ENCODE results near the gene F5.
"Not testable (repeated sequence)": the region's sequence is repeated elsewhere in the genome, so short reads cannot be mapped to it uniquely, and the experiment has no call there.

The F5 gene

DNA sequence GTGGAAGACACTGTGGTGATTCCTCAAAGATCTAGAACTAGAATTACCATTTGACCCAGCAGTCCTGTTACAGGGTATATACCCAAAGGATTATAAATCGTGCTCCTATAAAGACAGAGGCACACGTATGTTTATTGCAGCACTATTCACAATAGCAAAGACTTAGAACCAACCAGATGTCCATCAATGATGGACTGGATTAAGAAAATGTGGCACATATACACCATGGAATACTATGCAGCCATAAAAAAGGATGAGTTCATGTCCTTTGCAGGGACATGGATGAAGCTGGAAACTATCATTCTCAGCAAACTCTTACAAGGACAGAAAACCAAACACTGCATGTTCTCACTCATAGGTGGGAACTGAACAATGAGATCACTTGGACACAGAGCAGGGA, 82.7 kb downstream of the F5 start:
- H3K4me3 Mint-ChIP-seq; DNase-seq; H3K4me1 Mint-ChIP-seq (ENCODE audit: low read depth in 2 of 2); H3K9me3 Mint-ChIP-seq; ATAC-seq (replicated peaks); H3K27ac Mint-ChIP-seq; H3K36me3 Mint-ChIP-seq (ENCODE audit: insufficient read depth): not testable (repeated sequence)
- H3K27me3 Mint-ChIP-seq: peaks cover 10 to 18% of the 10 kb centered on the region in 2 donors

DNA sequence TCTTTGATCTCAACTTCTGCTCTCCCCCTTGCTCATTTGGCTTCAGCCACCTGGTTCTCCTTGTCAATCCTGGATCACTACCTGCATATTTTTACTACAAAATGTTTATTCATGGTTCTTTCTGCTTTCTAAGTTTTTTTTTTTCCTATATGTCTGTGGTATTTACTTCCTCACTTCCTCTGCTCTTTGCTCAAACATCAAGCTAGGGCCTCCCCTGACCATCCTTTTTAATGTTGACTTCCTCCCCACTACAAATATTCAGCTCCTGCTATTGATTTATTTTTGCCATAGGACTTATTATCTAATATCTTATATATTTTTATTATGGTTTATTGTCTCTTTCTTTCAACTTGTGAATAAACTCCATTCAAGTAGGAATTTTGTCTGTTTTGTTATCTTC, 86.5 kb downstream of the F5 start:
- Mint-ChIP-seq H3K27ac (no peak overlapping the region), H3K36me3 (ENCODE audit: insufficient read depth) (no peaks in the 10 kb centered on the region), H3K4me1 (ENCODE audit: low read depth in 2 of 2) (no peaks in the 10 kb centered on the region), H3K9me3 (no peaks in the 10 kb centered on the region), H3K27me3 (peaks cover 29 to 41% of the 10 kb centered on the region in 2 donors), H3K4me3 (no peak overlapping the region)
- DNase-seq (no peak), ATAC-seq (replicated peaks) (no peak)

DNA sequence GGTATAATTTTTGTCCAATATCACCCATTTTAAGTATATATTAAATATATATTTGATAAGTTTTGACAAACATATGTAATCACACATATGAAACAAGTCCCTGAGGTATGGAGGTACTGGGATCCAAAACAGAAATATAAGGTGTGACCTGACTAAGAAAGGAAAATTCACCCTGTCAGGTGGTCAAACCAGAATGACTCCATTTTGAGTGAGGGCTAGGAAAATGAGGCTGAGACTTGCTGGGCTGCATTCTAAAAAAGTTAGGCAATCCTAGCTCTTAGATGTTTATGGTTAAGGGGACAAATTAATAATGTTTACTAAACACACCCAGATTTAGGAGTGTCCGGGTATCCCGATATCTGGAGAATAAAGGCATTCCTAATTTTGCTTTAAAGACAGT, 89.0 kb downstream of the F5 start:
- Mint-ChIP-seq H3K27me3 (peaks cover 29 to 41% of the 10 kb centered on the region in 2 donors), H3K9me3 (no peaks in the 10 kb centered on the region), H3K4me1 (ENCODE audit: low read depth in 2 of 2) (no peaks in the 10 kb centered on the region), H3K4me3 (no peak overlapping the region), H3K27ac (no peak overlapping the region), H3K36me3 (ENCODE audit: insufficient read depth) (no peaks in the 10 kb centered on the region)
- no peak for ATAC-seq (replicated peaks)
- DNase-seq: no peak

DNA sequence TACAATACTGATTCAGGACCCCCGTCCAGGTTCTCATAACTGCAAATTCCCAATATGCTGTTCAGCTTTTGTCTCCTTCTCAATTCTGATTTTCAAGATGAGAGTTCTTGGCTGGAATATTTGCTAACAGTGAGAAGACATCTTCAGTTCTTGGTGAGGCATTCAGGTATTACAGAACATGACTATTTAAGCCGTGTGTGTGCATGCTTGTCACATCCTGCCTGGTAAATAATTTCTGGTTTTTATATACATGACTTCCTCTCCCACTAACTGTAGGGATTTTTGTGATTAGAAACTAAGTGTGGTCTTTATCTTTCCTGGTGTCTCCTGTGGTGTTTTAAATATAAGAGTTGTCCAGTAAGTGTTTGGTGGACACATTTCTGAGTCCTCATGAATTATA, 90.4 kb downstream of the F5 start:
- ATAC-seq (replicated peaks) (no peak), DNase-seq (no peak)
- Mint-ChIP-seq H3K27ac (no peak overlapping the region), H3K36me3 (ENCODE audit: insufficient read depth) (no peaks in the 10 kb centered on the region), H3K4me1 (ENCODE audit: low read depth in 2 of 2) (no peaks in the 10 kb centered on the region), H3K4me3 (no peak overlapping the region), H3K27me3 (peaks cover 28 to 40% of the 10 kb centered on the region in 2 donors), H3K9me3 (no peaks in the 10 kb centered on the region)

DNA sequence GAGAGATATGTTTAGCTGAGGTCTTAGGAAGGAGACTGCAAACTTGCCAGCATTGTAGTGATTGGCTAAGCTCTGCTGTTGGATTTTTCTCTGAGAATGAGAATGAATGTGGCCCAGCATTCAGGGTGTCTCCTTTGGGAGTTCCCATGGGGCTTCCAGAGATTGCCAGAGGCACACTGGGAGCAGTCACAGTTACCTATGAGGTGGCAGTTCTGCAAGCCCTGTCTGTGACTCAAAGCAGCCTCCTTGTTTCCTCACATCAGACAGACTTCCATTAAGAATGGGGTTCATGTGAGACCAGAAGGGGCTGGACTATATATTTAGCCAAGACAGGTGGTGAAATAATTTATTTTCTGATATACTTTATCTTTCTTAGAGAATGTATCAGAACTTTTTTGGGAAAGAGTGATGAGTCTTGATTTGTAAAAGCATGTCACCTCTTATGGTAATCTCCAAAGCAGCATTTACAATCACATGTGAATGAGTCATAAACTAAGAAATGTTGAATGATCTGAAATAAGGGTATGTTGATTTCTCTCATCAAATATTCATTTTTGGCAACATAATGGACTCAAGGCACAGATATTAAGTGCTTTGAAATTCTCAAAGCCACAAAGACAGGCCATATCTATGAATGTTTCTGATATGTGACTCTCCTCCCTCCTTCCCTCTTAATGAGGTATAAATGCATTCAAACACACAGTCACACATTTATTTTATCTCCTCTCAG, 91.1 kb downstream of the F5 start:
- no peaks in the 10 kb centered on the region for H3K36me3 Mint-ChIP-seq (ENCODE audit: insufficient read depth)
- no peaks in the 10 kb centered on the region for H3K9me3 Mint-ChIP-seq
- no peak overlapping the region for H3K4me3 Mint-ChIP-seq
- no peak for ATAC-seq (replicated peaks)
- no peaks in the 10 kb centered on the region for H3K4me1 Mint-ChIP-seq (ENCODE audit: low read depth in 2 of 2)
- no peak overlapping the region for H3K27ac Mint-ChIP-seq
- no peak for DNase-seq
- peaks cover 21 to 33% of the 10 kb centered on the region in 2 donors for H3K27me3 Mint-ChIP-seq

DNA sequence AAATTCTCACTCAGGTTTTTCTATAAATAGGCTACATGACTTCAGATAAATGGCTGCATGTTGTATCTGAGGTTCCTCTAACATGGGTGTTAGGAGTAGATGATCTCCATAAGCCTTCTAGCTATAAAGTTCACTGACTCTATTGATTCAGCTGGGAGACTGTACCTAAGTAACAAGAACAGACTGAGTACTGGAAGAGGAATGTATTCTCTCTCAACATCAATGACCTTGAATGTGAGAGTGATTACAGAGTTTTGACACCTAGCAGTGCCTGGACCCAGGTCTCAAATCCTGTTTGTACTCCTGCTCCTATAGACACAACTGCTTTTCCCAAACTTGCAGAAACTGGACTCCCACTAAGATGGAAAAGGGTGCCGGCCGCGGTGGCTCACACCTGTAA, 91.9 kb downstream of the F5 start:
- Mint-ChIP-seq H3K9me3 (no peaks in the 10 kb centered on the region), H3K27me3 (peaks cover 21 to 30% of the 10 kb centered on the region in 2 donors), H3K27ac (no peak overlapping the region), H3K4me1 (ENCODE audit: low read depth in 2 of 2) (no peaks in the 10 kb centered on the region), H3K36me3 (ENCODE audit: insufficient read depth) (no peaks in the 10 kb centered on the region), H3K4me3 (no peak overlapping the region)
- ATAC-seq (replicated peaks) (no peak), DNase-seq (no peak)

- H3K27ac Mint-ChIP-seq: no peak overlapping the region
- H3K36me3 Mint-ChIP-seq (ENCODE audit: insufficient read depth): no peaks in the 10 kb centered on the region
- no peaks in the 10 kb centered on the region for H3K9me3 Mint-ChIP-seq
- DNase-seq: no peak
- H3K27me3 Mint-ChIP-seq: peaks cover 16 to 19% of the 10 kb centered on the region in 2 donors
- no peak for ATAC-seq (replicated peaks)
- H3K4me1 Mint-ChIP-seq (ENCODE audit: low read depth in 2 of 2): no peaks in the 10 kb centered on the region
- H3K4me3 Mint-ChIP-seq: no peak overlapping the region
These were observed 93.0 kb downstream of the F5 start for GRCh38 chr1:169493251-169493650.

GRCh38 chr1:169491845-169492281, 94.4 kb downstream of the F5 start:
- DNase-seq (no peak), ATAC-seq (replicated peaks) (no peak)
- H3K4me3 Mint-ChIP-seq: no peak overlapping the region
- no peak overlapping the region for H3K27ac Mint-ChIP-seq
- H3K27me3 Mint-ChIP-seq: peaks cover 10 to 18% of the 10 kb centered on the region in 2 donors
- H3K9me3 Mint-ChIP-seq: no peaks in the 10 kb centered on the region
- H3K4me1 Mint-ChIP-seq (ENCODE audit: low read depth in 2 of 2): peaks cover 0 to 1% of the 10 kb centered on the region in 2 donors
- no peaks in the 10 kb centered on the region for H3K36me3 Mint-ChIP-seq (ENCODE audit: insufficient read depth)

GRCh38 chr1:169488157-169488556, 98.1 kb downstream of the F5 start:
- H3K27ac Mint-ChIP-seq: no peak overlapping the region
- H3K4me3 Mint-ChIP-seq: no peak overlapping the region
- H3K27me3 Mint-ChIP-seq: peaks cover 0 to 8% of the 10 kb centered on the region in 2 donors
- DNase-seq (no peak), ATAC-seq (replicated peaks) (no peak)
- H3K36me3 Mint-ChIP-seq (ENCODE audit: insufficient read depth): peaks cover 5% of the 10 kb centered on the region
- H3K9me3 Mint-ChIP-seq: no peaks in the 10 kb centered on the region
- H3K4me1 Mint-ChIP-seq (ENCODE audit: low read depth in 2 of 2): peaks cover 22 to 27% of the 10 kb centered on the region in 2 donors

- H3K4me1 Mint-ChIP-seq (ENCODE audit: low read depth in 2 of 2): peaks cover 22 to 27% of the 10 kb centered on the region in 2 donors
- peaks cover 5% of the 10 kb centered on the region for H3K36me3 Mint-ChIP-seq (ENCODE audit: insufficient read depth)
- no peaks in the 10 kb centered on the region for H3K9me3 Mint-ChIP-seq
- DNase-seq (no peak), ATAC-seq (replicated peaks) (no peak)
- H3K4me3 Mint-ChIP-seq: no peak overlapping the region
- H3K27me3 Mint-ChIP-seq: peaks cover 0 to 8% of the 10 kb centered on the region in 2 donors
- no peak overlapping the region for H3K27ac Mint-ChIP-seq
These were observed 98.7 kb downstream of the F5 start for GRCh38 chr1:169487561-169487960.

GRCh38 chr1:169487133-169487532, 99.1 kb downstream of the F5 start:
- H3K4me1 Mint-ChIP-seq (ENCODE audit: low read depth in 2 of 2): peaks cover 22 to 27% of the 10 kb centered on the region in 2 donors
- H3K36me3 Mint-ChIP-seq (ENCODE audit: insufficient read depth): peaks cover 5% of the 10 kb centered on the region
- ATAC-seq (replicated peaks): no peak
- peak overlapping the region; percentile 85 to 89 for H3K4me3 Mint-ChIP-seq
- no peaks in the 10 kb centered on the region for H3K9me3 Mint-ChIP-seq
- no peak for DNase-seq
- H3K27me3 Mint-ChIP-seq: peaks cover 0 to 8% of the 10 kb centered on the region in 2 donors
- no peak overlapping the region for H3K27ac Mint-ChIP-seq

- H3K27me3 Mint-ChIP-seq: peaks cover 0 to 8% of the 10 kb centered on the region in 2 donors
- H3K27ac Mint-ChIP-seq: peak overlapping the region; percentile 88 to 92
- DNase-seq (no peak), ATAC-seq (replicated peaks) (no peak)
- peaks cover 22 to 27% of the 10 kb centered on the region in 2 donors for H3K4me1 Mint-ChIP-seq (ENCODE audit: low read depth in 2 of 2)
- H3K36me3 Mint-ChIP-seq (ENCODE audit: insufficient read depth): peaks cover 5% of the 10 kb centered on the region
- no peaks in the 10 kb centered on the region for H3K9me3 Mint-ChIP-seq
- peak overlapping the region; percentile 85 to 89 for H3K4me3 Mint-ChIP-seq
These were observed 99.8 kb downstream of the F5 start for GRCh38 chr1:169486281-169487051.

- H3K4me1 Mint-ChIP-seq (ENCODE audit: low read depth in 2 of 2): peaks cover 22 to 28% of the 10 kb centered on the region in 2 donors
- peak within 1 kb of the TSS; percentile 85 to 89 for H3K4me3 Mint-ChIP-seq
- DNase-seq (peak; percentile 87 to 90 (median 88)), ATAC-seq (replicated peaks) (peak; percentile 96)
- H3K27me3 Mint-ChIP-seq: peaks cover 0 to 8% of the 10 kb centered on the region in 2 donors
- H3K9me3 Mint-ChIP-seq: no peaks in the 10 kb centered on the region
- peak within 1 kb of the TSS; percentile 88 to 92 for H3K27ac Mint-ChIP-seq
- H3K36me3 Mint-ChIP-seq (ENCODE audit: insufficient read depth): peaks cover 5% of the 10 kb centered on the region
These were observed 100.6 kb downstream of the F5 start, which contains the start of gene SLC19A2 for GRCh38 chr1:169485431-169486280. SLC19A2 (minus strand) TSS chr1:169485944; CDS start chr1:169485766, 178 bp downstream.

All from effector memory CD8-positive, alpha-beta T cell (primary cell).